Measurements from ENCODE around the gene OR10AD1. TPM values are rescaled to one million over a fixed set of nuclear protein-coding genes. Genes with fewer than 3 reads are reported as not detected.

Gene OR10AD1
- under 0.01 TPM in 1 of 2 replicates, not detected in the other for total RNA-seq

GRCh38 chr12:48203192-48203591 is at the start of gene OR10AD1:
Gene OR10AD1, minus strand, starts transcription at chr12:48203292. Its CDS starts 0 bp downstream, at chr12:48203292.

DNA sequence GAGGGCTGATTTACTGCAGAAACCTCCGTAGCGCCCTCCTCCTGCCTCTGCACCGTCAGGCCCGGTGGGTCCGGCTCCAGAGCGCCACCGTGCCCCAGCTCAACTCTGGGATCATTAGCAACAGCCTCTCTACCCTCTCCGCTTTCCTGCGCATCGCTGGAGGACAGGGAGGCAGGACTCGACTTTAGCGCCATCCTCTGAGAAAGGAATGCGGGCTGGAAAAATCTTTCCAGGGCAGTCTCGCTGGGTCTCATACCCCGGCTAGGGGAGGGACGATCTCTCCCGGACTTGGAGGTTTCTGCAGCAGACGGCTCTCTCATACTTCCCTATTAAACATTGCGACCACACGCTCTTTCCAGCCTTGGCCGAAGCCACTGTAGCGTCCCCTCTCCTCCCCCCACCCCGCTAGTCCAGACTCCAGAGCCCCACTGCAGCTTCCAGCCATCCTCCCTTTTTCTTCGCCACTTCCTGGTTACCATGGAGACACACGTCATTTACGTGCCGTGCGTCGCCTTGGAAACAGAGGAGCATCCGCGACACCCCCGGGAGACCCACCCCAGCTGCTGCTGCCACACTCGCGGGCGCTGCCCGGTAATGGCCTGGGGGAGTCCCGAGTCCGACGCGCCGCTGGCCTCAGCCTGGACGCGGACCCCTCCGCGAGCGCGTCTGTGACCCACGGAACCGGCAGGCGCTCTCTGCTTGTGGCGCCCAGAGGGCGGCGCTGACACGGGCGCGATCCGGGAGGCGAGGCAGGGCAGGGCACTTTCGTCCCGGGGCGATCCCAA is 19.8 kb downstream of the OR10AD1 start, which contains the start of gene CCDC184:
Gene CCDC184, plus strand, starts transcription at position 554 of the 785 bp plus-strand sequence. CDS start 479 bp downstream, outside the sequence.

GRCh38 chr12:48157018-48157888 is 45.8 kb downstream of the OR10AD1 start, which contains the start of gene ASB8:
Gene ASB8, minus strand, starts transcription at chr12:48157515. Its CDS starts 4,019 bp downstream, at chr12:48153496.

Other genes with a start within 250 kb of the OR10AD1 start
- 94.5 and 164 TPM in 2 replicates for gene TMEM106C, start 239.7 kb downstream of the OR10AD1 start, total RNA-seq
- not detected in 2 replicates for gene COL2A1, start 198.8 kb downstream of the OR10AD1 start, total RNA-seq
- 14.3 and 14.9 TPM in 2 replicates for gene SENP1, start 97.2 kb downstream of the OR10AD1 start, total RNA-seq
- 78.0 and 98.5 TPM in 2 replicates for gene PFKM, start 83.9 kb downstream of the OR10AD1 start, total RNA-seq
- gene ASB8, start 45.8 kb downstream of the OR10AD1 start, total RNA-seq: 11.4 and 15.5 TPM in 2 replicates
- gene CCDC184, start 19.6 kb downstream of the OR10AD1 start, total RNA-seq: under 0.01 and 0.76 TPM in 2 replicates
- gene ZNF641, start 147.6 kb upstream of the OR10AD1 start, total RNA-seq: 4.2 and 22.8 TPM in 2 replicates